Amniotic stem cell (primary cell): ENCODE measurements around the gene CCDC134.
A peak's percentile ranks its signal among the peaks of the same experiment; 100 is the strongest.

Experiments used
- DNase-seq: peaks from one replicate; lab custom pipeline; 2025; lab: John Stamatoyannopoulos, UW

Gene CCDC134

DNA sequence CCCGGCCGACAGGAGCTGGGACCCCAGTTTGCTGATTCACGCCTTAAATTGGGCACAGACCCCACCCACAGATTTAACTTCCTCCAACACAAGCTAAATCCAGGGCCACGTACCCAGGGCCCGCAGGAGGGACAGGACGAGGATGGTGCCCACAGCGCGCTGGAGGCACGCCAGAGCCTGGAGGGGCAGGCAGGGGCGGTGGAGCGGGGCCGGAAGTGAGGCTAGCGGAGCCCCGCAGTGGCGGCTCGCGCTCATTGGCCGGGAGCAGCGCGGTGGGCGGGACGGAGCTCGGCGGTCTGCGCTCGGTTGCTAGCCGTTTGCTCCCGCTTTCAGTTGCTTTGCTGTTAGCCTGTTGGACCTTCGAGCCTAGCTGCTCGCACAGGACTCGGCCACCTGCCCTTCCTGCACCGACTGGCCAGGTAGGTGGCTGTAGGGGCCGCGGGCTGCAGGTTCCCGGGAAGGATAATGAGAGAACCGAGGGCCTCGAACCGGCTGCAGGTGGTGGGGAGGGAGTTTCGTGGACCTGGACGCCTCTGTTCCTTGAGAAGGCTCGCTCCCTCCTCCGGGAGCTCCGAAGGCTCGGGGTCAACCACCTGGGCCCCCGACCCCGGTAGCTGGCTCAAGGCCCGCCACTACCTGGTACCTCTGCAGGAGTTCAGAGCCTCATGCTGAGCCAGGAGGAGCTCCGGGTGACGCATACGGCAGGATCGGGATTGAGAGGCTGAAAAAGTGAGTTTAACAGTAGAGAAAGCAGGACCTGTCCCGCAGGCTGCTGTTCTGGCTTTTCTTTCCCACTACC, at the start of gene CCDC134:
Gene CCDC134, plus strand, starts transcription at position 332 of the 799 bp plus-strand sequence. CDS start 8,212 bp downstream, outside the sequence.
- peak; percentile 55 for DNase-seq

DNA sequence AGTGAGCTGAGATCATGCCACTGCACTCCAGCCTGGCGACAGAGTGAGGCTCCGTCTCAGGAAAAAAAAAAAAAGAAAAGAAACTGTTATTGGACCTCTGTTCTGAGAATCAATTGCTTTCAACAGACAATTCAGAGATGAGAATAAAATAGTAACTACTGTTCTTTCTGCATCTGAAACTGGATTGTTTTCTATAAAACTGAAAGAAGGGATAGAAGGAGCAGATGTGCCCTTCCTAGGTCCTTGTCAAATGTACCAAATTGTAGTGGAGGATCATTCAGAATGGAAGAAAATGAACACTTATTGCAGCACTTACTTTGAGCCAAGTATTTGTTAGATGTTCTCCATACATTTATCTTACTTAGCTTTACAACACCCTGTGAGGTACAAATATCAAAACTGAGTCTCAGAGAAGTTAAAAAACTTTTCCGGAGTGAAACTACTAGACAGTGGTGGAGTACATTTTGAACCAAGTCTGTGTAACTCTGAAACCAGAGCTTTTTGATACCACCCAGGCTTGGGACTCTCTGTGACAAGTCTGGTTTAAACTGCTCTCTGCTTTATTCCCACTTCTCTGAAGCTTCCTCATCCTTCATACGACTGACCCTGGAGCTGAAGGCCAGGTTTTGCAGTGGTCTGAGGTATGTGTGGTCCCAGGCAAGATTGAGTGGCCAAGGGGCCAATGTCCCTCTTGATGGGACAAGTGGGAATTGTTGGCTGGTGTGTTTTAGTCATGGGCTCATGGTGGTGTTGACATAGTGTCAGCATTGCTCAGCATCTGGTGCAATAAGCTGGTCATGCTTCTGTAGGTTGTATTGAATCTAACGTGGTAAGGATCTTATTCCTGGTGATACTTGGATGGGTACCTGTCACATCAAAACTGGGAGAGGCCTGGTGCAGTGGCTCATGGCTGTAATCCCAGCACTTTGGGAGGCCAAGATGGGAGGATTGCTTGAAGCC, 48.2 kb upstream of the CCDC134 start:
- no peak for DNase-seq

DNA sequence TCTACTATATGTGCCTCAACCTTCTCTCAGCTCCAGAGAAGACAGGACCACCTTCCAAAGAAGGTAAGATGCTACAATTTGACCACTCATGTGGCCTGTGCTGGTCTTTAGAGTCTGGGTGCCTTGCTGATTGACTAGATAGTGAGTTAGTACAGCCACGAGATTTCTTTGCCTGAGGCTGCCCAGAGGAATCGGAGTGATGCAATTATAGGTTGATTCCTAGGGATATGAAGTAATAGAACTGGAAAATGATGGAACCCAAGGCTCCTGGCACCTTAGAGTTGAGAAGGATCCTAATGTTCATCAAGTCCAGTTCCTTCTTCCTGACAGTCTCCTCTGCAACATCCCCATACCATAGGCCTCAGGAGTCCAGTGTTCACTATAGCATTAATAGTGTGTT, 46.5 kb upstream of the CCDC134 start:
- DNase-seq, result no peak

DNA sequence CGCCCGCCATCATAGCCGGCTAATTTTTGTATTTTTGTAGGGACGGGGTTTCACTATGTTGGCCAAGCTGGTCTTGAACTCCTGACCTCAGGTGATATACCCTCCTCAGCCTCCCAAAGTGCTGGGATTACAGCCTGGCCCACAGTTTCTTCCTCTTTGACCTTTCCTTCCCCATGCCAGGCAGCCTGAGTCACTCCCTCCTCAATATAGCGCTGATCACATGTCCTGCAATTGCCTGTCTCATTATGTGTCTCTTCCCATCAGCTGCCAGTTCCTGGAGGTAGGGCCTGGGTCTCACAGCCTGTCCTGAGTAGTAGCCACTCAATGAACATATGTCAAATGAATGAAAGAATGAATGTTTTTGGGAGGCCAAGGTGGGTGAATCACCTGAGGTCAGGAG, 43.0 kb upstream of the CCDC134 start:
- DNase-seq, result no peak

DNA sequence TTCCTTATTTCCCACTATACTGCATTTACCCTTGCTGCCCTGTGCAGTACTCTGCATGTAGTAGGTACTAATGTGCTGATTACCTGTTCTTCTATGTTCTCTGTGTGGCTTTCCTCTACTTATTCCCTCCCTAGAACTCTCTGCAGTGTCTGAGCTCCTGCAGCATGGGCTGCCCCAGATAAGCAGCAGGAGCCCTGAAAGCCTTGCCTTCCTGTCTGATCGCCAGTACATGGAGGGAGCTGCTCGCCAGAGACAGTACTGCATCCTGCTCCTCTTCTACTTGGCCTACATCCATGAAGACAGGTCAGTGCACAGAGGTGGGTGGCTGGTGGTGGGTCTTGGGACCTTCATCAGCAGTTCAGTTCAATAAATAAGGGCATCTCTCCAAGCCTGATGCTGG, 42.2 kb upstream of the CCDC134 start:
- DNase-seq, result no peak

DNA sequence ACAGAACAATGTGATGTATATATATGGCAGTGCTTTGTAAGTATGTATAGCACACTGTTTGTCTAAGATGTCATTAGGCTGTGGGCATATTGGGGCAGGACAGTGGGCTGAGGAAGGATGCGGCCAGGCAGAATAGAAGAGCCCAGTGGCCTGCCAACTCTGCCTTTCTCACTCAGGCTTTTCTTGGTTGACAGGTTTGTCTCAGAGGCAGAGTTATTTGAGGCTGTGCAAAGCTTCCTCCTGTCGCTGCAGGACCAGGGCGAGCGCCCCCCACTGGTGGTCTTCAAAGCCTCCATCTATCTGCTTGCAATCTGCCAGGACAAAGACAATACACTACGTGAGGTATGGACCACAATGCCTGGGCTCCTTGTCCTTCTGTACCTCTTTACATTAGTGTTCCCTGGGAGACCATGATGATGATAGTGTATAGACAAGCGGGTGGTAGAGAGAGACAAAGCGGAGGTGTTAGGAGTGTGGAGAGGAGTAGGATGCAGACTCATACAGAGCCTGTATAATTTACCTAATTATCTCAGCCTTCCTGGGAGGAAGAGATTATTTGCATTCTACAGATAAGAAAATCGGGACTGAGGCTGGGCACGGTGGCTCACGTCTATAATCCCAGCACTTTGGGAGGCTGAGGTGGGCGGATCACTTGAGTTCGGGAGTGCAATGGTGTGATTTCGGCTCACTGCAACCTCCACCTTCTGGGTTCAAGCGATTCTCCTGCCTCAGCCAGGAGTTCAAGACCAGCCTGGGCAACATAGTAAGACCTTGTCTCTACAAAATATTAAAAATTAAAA, 37.3 kb upstream of the CCDC134 start:
- DNase-seq, result no peak

DNA sequence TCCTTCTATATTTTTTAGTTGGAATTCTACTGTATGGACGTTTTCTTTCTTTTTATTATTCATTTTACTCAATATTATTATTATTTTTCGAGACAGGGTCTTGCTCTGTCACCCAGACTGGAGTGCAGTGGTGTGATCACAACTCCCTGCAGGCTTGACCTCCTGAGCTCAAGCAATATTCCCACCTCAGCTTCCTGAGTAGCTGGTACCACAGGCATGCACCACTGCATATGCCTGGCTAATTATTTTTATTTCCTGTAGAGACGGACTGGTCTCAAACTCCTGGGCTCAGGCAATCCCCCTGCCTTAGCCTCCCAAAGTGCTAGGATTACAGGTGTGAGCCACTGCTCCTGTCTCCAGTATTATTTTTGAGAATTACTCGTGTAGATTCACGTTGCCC, 34.0 kb upstream of the CCDC134 start:
- no peak for DNase-seq

DNA sequence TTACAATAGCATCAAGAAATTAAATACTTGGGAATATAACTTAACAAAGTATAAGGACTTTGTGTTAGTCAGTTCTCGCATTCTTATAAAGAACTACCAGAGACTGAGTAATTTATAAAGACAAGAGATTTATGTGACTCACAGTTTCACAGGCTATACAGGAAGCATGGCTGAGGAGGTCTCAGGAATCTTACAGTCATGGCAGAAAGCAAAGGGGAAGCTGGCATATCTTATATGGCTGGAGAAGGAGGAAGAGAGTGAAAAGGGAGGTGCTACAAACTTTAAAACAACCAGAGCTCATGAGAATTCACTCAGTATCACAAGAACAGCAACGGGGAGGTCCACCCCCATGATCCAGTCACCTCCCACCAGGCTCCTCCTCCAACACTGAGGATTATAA, 32.0 kb upstream of the CCDC134 start:
- DNase-seq, result no peak

DNA sequence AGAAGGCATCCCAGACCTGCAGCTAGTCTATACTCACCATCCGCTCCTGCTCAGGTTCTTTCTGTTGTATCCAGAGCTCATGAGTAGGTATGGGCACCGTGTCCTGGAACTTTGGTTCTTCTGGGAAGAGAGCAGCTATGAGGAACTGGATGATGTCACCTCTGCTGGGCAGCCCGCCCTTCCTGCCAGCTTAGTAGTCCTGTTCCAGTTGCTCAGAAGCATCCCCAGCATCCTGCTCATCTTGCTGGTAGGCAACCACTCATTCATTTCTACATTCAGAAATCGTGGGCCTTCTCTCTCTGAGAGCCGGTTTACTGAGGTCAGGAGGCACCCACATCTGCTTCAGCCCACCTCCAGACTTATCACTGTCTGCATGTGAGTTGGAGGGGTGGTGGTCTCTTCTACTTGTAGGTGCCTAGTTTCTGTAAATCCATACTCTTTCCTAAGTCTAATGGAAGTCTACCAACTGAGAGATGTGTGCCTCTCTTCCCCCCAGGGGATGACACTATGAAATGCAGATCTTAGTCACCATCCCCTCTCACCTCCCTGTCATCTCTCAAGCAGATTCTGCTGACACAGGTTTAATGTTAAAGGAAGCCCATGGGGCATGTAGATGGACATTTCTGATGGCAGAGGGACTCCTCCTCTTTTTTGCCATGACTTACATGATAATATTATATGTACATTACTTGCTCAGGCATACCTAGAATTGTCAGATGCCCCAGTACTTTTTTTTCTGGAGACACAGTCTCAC, 29.6 kb upstream of the CCDC134 start:
- DNase-seq, result no peak

DNA sequence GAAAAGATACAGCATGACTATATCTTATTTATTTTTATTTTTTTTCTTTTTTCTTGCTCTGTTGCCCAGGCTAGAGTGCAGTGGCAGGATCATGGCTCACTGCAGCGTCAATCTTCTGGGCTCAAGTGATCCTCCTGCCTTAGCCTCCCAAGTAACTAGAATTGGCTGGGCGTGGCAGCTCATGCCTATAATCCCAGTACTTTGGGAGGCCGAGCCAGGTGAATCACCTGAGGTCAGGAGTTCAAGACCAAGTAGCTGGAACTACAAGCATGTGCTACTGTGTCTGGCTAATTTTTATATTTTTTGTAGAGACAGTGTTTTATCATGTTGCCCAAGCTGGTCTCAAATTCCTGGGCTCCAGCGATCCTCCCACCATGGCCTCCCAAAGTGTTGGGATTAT, 28.3 kb upstream of the CCDC134 start:
- no peak for DNase-seq

DNA sequence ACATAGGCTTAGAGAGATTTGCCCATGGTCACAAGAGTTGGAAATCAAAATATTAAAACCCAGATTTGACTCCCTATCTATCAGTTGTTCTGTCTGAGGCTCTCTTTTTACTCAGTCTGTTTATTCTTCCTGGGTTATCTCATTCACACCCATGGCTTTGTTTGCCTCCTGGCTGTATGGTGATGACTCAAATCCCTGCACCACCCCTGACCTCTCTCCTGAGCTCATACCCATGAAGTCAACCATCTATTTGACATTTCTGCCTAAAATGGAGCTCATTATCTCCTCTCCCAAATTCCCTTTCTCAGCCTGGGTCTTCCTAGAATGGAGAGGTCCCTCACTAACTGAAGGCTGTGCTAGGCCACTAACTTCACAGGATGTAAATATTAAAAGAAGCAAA, 27.8 kb upstream of the CCDC134 start:
- no peak for DNase-seq

DNA sequence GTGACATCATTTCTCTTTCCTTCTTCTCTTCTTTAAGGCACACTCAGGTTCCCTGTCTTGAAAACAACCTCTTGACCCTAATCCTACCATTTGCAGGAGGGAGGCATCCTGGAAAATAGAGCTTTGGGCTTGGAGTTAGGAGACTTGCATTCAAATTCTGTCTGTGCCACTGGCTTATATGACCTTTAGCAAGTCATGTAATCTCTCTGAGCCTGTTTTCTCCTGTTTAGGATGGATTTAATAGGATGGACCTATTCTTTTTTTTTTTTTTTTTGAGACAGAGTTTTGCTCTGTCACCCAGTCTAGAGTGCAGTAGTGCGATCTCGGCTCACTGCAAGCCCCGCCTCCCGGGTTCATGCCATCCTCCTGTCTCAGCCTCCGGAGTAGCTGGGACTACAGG, 25.1 kb upstream of the CCDC134 start:
- no peak for DNase-seq

DNA sequence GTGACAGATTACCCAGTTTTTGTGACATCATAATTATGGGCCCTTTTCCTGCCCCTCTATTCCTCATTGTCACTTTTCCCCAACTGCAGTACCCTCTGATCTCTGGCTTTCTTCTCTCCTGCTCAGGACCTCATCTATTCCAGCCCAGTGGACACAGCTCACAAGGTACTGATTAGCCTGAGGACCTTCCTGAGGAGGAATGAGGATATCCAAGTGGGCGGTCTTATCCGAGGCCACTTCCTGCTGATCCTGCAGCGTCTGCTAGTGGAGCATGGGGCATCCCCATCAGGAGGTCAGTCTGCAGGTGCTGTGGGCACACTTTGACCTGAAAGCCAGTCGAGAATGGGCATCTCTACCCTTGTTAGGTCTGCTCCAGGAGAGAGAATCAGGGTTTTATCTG, 24.5 kb upstream of the CCDC134 start:
- no peak for DNase-seq

DNA sequence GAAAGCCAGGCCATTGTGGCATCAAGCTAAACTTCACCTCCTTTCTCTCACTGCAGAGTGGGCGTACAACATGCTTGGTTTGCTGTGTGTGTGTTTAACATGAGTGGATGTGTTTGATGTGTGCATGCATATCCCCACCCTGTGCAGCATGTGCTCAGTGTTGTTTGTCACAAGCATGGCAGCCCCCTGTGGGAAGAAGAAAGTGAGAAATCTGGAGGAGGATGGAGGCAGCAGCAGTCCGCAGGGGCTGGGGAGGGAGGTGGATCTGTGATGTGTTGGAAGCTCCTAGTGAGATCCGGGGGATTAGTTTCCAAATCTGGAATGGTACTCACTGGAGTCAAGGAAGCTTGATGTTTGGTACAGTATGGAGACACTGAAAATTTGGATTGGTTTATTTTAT, 24.1 kb upstream of the CCDC134 start:
- no peak for DNase-seq

DNA sequence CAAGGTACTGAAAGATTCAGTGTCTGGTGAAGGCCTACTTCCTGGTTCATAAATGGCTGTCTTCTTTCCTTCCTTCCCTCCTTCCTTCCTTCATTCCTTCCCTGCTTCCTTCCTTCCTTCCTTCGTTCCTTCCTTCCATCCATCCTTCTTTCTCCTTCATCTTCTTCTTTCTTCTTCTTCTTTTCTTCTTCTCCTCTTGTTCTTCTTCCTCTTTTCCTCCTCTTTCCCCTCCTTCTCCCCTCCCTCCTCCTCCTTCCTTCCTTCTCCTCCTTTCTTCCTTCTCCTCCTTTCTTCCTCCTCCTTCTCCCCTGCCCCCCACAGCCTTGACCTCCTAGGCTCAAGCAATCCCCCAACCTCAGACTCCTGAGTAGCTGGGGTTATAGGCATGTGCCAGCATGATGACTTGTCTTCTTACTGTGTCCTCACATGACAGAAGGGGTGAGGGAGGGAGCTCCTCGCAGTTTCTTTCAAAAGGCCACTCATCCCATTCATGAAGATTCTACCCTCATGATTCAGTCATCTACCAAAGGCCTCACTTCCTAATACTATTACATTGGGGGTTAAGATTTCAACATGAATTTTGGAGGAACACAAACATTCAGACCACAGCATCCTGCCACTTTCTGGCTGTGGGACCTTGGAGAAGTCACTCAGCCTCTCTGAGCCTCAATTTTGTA, 22.6 kb upstream of the CCDC134 start:
- no peak for DNase-seq

DNA sequence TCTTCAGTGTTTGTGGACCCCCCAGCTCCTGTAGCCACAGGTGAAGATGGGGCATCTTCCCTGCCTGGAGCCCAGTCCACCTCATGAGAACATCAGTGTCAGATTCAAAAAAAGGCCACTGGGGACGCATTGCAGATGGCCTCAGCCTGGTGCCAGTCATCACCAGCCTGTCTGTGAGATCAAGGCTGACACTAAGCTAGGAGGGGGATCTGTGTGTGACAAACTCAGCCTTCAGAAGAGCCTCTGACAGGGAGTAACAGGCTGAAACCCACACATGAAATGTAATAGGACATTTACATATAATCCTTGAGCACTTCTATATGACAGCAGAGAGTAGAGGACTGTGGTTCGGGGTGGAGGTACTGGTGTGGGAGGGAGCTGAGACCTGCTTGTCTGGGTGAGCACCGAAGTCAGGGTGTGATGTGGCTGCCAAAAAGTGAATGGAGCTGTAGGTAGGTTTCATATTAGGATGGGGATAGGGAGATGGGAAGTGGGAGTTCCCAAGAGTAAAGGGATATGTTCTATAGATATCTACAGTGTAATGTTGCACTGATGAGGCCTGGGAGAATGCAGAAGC, 20.5 kb upstream of the CCDC134 start:
- no peak for DNase-seq

DNA sequence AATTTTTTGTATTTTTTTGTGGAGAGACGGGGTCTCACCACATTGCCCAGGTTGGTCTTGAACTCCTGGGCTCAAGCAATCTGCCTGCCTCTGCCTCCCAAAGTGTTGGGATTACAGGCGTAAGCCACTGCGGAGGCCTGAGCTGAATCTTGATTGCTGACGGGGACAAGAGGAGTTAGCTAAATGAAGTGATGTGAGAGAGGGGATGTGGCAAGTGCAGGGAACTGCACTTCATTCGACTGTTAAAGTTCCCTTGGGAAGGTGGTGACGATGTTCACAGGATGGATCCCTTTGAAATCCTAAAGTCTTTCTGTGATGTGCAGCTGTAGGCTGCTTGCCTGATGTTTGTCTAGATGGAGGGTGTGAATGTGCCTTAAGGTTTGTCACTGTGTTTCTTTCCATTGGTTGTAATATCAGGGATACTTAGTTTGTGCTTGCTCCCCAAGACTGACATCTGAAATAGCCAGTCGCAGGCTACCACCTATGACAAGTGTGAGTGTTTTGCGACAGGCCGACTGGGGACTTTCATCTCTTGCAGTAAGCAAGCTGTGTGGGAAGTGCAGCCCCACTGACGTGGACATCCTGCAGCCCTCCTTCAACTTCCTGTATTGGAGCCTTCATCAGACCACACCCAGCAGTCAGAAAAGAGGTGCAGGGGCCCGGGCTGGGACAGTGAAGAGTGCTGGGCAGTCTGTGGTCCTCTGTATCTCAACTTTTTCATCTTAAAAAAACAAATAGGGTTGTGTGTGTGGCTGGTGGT, 19.6 kb upstream of the CCDC134 start:
- DNase-seq, result no peak

DNA sequence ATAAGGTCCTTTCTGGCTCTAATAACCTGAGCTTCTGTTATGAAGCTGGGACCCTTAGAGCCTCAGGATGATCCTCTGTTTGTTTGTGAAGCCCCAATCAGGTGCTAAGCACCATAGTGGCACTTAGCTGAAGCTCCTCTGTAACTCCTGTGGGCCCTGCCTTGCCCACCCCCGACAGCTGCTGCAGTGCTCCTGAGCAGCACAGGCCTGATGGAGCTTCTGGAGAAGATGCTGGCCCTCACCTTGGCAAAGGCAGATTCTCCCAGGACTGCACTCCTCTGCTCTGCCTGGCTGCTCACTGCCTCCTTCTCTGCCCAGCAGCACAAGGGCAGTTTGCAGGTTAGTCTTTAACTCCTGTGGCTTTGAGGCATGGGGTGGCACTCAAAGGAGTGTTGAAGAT, 19.0 kb upstream of the CCDC134 start:
- no peak for DNase-seq

DNA sequence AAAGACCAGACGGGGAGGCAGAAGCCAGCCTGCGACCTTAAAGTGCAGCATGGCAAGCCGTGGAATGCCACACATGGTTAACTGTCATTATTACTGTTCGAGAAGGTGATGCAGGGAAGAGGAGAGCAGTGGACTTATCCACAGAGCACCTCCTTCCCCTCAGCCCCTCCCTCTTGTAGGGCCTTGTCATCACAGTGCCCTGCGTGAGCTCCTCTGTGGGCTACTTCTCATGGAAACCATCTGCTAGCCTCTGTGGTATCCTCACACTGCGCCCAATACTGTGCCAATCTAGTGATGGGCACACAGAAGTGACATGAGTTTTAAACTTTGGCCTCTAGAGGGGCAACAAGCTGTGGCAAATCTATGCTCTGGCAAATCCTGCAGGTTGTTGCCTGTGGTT, 18.2 kb upstream of the CCDC134 start:
- no peak for DNase-seq

DNA sequence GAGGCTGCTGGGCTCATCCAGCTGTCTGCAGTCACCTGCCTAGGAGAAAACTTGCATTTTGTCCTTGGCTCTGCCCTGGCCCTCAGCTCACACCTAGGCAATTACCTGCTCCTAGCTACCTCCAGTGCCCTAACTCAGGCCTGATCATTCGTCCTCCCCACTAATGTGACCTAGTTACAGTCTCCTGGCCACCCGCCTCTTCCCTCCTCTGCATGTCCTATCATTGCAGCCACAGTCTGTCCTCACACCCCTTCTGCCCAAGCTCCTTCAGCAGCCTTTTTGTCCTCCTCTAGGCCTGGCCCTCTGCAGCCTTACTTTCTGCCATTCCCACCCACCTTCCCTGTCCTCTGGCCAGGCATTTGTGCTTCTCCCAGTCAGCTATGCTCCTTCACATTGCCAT, 17.7 kb upstream of the CCDC134 start:
- no peak for DNase-seq
